Tibial nerve (tissue), 4 donors: ENCODE measurements around the gene PDGFRA. TPM values are rescaled to one million over a fixed set of nuclear protein-coding genes. Genes with fewer than 3 reads are reported as not detected.
"Not testable (repeated sequence)": the region's sequence is repeated elsewhere in the genome, so short reads cannot be mapped to it uniquely, and the experiment has no call there.

Source experiments
- DNase-seq, 2 donors: peaks; one replicate each; pipeline ENCODE4 v3.0.0-alpha.2; 2019; ENCODE audit warnings: low spot score in 2 of 2
- H3K27ac ChIP-seq, 4 donors: fragments of 200-600 bp; sonication (generic) in 3 of 4; one replicate each; pipeline ENCODE4 v1.5.1; 2017 to 2019; ENCODE audit warnings: mild to moderate bottlenecking in 1 of 4
- H3K27me3 ChIP-seq, 2 donors: fragments of 200-600 bp; sonication (generic) in 1 of 2; one replicate each; pipeline versions ENCODE4 v1.5.1 to v1.6.0; 2017 to 2019
- H3K36me3 ChIP-seq, 3 donors: fragments of 200-600 bp; sonication (generic); one replicate each; pipeline ENCODE4 v1.5.1; 2018 to 2019
- H3K4me1 ChIP-seq, 4 donors: fragments of 200-600 bp; sonication (generic) in 3 of 4; one replicate each; pipeline ENCODE4 v1.5.1; 2017 to 2019
- H3K4me3 ChIP-seq, 4 donors: fragments of 200-600 bp; sonication (generic) in 3 of 4; one replicate each; pipeline ENCODE4 v1.5.1; 2017 to 2019; ENCODE audit warnings: mild to moderate bottlenecking in 1 of 4, moderate library complexity in 1 of 4
- H3K9me3 ChIP-seq, 4 donors: fragments of 200-600 bp; sonication (generic) in 3 of 4; one replicate each; pipeline ENCODE4 v1.5.1; 2017 to 2019
- CTCF ChIP-seq, 5 experiments: fragments of 200-600 bp in 3 of 5; fragments of 450-650 bp in 2 of 5; sonication (generic) in 3 of 5; IDR thresholded peaks; one replicate each; pipeline ENCODE4 v1.5.1; 2016 to 2019; ENCODE audit warnings: antibody characterized with exemption in 5 of 5, mild to moderate bottlenecking in 3 of 5, moderate library complexity in 2 of 5
- EP300 ChIP-seq, 2 donors: sonication (generic); formaldehyde crosslinking; IDR thresholded peaks; one replicate each; pipeline ENCODE4 v1.6.1; 2017; ENCODE audit warnings: antibody characterized with exemption in 2 of 2, mild to moderate bottlenecking in 1 of 2
- POLR2A ChIP-seq, 2 donors: fragments of 450-650 bp; IDR thresholded peaks; one replicate each; pipeline ENCODE4 v1.6.1; 2017; ENCODE audit warnings: antibody characterized with exemption in 2 of 2, mild to moderate bottlenecking in 2 of 2, moderate library complexity in 2 of 2
- WGBS, 2 donors: methylation state at CpG; one replicate each; pipeline ENCODE4 v1.1.5; 2018; 5-methylcytosine and 5-hydroxymethylcytosine counted together
- total RNA-seq, 4 donors: library from RNA; depleted of rRNA; stranded (reverse); fragments of >200 nt; gene quantifications; one replicate each; pipeline ENCODE4 v1.1.0, GENCODE V29; 2016

Gene PDGFRA
- total RNA-seq, 4 donors from 2014 or later, result 80.4 to 103 (median 89.4) TPM

- H3K4me3 ChIP-seq, result peak overlapping the region in 2 of 4 donors; percentile 62 to 69
- peaks cover 3 to 35% of the 10 kb centered on the region in 2 donors for H3K27me3 ChIP-seq
- no peaks in the 10 kb centered on the region for H3K9me3 ChIP-seq
- TF ChIP-seq POLR2A (IDR thresholded peaks at IDR 0.05) (no peak), EP300 (IDR thresholded peaks at IDR 0.05) (no peak), CTCF (IDR thresholded peaks at IDR 0.05) (no peak)
- no peak for DNase-seq
- WGBS, 2 donors, result 18 to 19% methylated on average over 10 of the region's 10 CpGs
- peaks cover 0 to 69% (median 19%) of the 10 kb centered on the region in 4 donors for H3K4me1 ChIP-seq
- no peaks in the 10 kb centered on the region for H3K36me3 ChIP-seq
- peak overlapping the region in 1 of 4 donors; percentile 53 for H3K27ac ChIP-seq
These were observed 5.6 kb downstream of the PDGFRA start for GRCh38 chr4:54234497-54235205.

DNA sequence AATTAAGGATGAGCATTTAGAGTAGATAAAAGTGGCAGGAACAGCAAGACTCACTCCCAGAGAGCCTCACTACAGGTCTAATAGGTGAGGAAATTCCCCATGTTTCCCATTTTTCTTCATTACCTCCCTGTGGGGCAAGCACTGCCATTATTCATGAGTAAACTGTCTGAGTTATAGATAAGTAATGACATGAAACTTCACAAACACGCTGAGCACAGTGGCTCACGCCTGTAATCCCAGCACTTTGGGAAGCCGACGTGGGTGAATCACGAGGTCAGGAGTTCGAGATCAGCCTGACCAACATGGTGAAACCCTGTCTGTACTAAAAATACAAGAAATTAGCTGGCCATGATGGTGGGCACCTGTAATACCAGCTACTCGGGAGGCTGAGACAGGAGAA is 7.2 kb downstream of the PDGFRA start:
- H3K4me3 ChIP-seq, H3K36me3 ChIP-seq, H3K9me3 ChIP-seq, DNase-seq, H3K27ac ChIP-seq: not testable (repeated sequence)
- Histone ChIP-seq H3K4me1 (peaks cover 0 to 52% (median 17%) of the 10 kb centered on the region in 4 donors), H3K27me3 (peaks cover 3 to 18% of the 10 kb centered on the region in 2 donors)
- whole genome bisulfite sequencing, 2 donors, result 87% methylated on average over 7 of the region's 7 CpGs

GRCh38 chr4:54237770-54238169 is 8.7 kb downstream of the PDGFRA start:
- TF ChIP-seq EP300 (IDR thresholded peaks at IDR 0.05), result no peak
- no peak for TF ChIP-seq POLR2A (IDR thresholded peaks at IDR 0.05)
- no peak for TF ChIP-seq CTCF (IDR thresholded peaks at IDR 0.05)
- no peak overlapping the region for H3K27ac ChIP-seq

DNA sequence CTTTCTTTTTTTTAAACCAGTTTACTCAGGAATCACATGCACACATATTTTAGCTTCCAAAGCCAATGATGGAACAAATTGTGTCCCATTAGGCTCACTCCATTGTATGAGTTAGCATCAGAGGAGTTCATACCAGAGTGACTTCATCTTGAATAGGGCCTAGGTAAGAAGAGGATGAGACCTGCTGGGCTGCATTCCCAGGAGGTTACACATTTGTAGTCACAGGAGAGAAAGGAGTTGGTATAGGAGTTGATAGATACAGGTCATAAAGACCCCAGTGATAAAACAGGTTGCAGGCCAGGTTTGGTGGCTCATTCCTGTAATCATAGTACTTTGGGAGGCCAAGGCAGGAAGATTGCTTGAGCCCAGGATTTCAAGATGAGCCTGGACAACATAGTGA is 9.3 kb downstream of the PDGFRA start:
- H3K9me3 ChIP-seq, result peaks cover 0 to 14% (median 0%) of the 10 kb centered on the region in 4 donors
- no peak overlapping the region for H3K27ac ChIP-seq
- H3K27me3 ChIP-seq, result no peaks in the 10 kb centered on the region
- peaks cover 0 to 32% (median 9%) of the 10 kb centered on the region in 4 donors for H3K4me1 ChIP-seq
- DNase-seq, result no peak
- H3K36me3 ChIP-seq, result peaks cover 0 to 2% (median 0%) of the 10 kb centered on the region in 3 donors
- H3K4me3 ChIP-seq, result no peak overlapping the region
- TF ChIP-seq CTCF (IDR thresholded peaks at IDR 0.05), result no peak
- no peak for TF ChIP-seq EP300 (IDR thresholded peaks at IDR 0.05)
- no peak for TF ChIP-seq POLR2A (IDR thresholded peaks at IDR 0.05)

More at GRCh38 chr4:54237770-54238169, 8.7 kb downstream of the PDGFRA start:
- peaks cover 0 to 9% (median 0%) of the 10 kb centered on the region in 4 donors for H3K9me3 ChIP-seq
- H3K36me3 ChIP-seq, result no peaks in the 10 kb centered on the region
- peaks cover 0 to 38% (median 12%) of the 10 kb centered on the region in 4 donors for H3K4me1 ChIP-seq
- no peak for DNase-seq
- 82 to 84% methylated on average over 2 of the region's 2 CpGs for WGBS, 2 donors
- peaks cover 0 to 3% of the 10 kb centered on the region in 2 donors for H3K27me3 ChIP-seq
- no peak overlapping the region for H3K4me3 ChIP-seq

- 94 to 96% methylated on average over 3 of the region's 3 CpGs for WGBS, 2 donors
- not testable (repeated sequence) for H3K27me3 ChIP-seq, DNase-seq, H3K27ac ChIP-seq, H3K4me1 ChIP-seq, H3K36me3 ChIP-seq, H3K4me3 ChIP-seq
- H3K9me3 ChIP-seq, result peaks cover 0 to 23% (median 0%) of the 10 kb centered on the region in 4 donors
These were observed 12.3 kb downstream of the PDGFRA start for GRCh38 chr4:54241268-54241823.

DNA sequence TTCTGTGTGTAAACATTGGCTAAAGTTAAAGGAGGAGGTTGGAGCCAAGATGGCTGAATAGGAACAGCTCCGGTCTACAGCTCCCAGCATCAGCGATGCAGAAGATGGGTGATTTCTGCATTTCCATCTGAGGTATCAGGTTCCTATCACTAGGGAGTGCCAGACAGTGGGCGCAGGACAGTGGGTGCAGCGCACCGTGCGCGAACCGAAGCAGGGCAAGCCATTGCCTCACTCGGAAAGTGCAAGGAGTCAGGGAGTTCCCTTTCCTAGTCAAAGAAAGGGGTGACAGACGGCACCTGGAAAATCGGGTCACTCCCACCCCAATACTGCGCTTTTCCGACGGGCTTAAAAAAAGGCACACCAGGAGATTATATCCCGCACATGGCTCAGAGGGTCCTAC is 14.4 kb downstream of the PDGFRA start:
- not testable (repeated sequence) for H3K27ac ChIP-seq, H3K4me1 ChIP-seq, H3K36me3 ChIP-seq, H3K27me3 ChIP-seq, DNase-seq, H3K4me3 ChIP-seq
- 90 to 95% methylated on average over 10 to 15 of the region's 15 CpGs for WGBS, 2 donors
- peaks cover 0 to 32% (median 0%) of the 10 kb centered on the region in 4 donors for H3K9me3 ChIP-seq

DNA sequence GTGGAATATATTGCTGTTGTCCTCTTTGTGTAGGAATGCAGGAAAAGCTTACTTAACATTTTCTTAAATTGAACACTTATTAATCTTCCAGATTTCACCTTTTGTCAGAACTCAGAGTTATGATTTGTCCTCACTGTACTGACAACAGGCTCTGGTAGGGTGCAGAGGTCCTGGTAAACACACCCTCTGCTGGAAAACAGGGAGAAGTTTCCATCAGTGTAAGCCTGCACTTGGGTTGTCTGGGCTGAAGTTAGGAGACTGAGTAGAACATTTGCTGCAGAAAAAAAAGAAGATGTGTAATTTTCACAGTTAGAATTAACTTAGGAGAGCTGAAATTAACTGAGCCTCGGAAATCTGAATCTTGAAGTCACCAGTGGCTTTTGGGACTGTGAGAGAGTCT is 23.2 kb downstream of the PDGFRA start:
- H3K4me3 ChIP-seq, H3K27ac ChIP-seq, DNase-seq, H3K4me1 ChIP-seq, H3K27me3 ChIP-seq, H3K36me3 ChIP-seq: not testable (repeated sequence)
- WGBS, 2 donors, result 62 to 85% methylated on average over 1 of the region's 1 CpG
- H3K9me3 ChIP-seq, result peaks cover 0 to 26% (median 2%) of the 10 kb centered on the region in 4 donors
